Uterus (tissue), 2 donors: ENCODE results near the gene TLR6.

ENCODE experiments used
- POLR2A ChIP-seq, 2 donors: fragments of 450-650 bp; IDR thresholded peaks; one replicate each; pipeline ENCODE4 v1.6.1; 2016; ENCODE audit warnings: antibody characterized with exemption in 2 of 2, mild to moderate bottlenecking in 1 of 2, moderate library complexity in 1 of 2
- TF ChIP-seq, protein P1 (sequence below), 4 experiments: fragments of 200-600 bp in 2 of 4; fragments of 450-650 bp in 2 of 4; sonication (generic) in 2 of 4; IDR thresholded peaks; one replicate each; pipeline ENCODE4 v1.5.1; 2016 to 2019; ENCODE audit warnings: antibody characterized with exemption in 4 of 4, mild to moderate bottlenecking in 2 of 4, moderate library complexity in 1 of 4

DNA sequence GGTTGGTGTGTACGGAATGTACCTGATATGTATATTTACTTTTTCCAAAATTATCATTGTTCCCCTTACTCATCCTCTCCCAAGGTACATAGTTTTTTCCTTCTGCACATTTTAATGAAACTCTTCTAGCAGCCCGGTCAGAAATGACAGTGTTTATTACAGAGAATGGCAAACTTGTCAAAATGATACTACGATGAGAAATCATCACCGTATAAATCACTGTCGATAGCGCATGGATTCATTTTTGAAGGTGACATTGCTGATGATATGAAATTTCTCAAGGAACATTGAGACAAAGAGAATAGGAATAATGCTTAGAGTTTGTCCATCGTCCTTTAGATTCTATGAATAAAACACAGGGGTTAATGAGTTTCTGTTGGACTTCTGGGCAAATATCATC, 41.6 kb upstream of the TLR6 start:
- TF ChIP-seq, protein P1, sequence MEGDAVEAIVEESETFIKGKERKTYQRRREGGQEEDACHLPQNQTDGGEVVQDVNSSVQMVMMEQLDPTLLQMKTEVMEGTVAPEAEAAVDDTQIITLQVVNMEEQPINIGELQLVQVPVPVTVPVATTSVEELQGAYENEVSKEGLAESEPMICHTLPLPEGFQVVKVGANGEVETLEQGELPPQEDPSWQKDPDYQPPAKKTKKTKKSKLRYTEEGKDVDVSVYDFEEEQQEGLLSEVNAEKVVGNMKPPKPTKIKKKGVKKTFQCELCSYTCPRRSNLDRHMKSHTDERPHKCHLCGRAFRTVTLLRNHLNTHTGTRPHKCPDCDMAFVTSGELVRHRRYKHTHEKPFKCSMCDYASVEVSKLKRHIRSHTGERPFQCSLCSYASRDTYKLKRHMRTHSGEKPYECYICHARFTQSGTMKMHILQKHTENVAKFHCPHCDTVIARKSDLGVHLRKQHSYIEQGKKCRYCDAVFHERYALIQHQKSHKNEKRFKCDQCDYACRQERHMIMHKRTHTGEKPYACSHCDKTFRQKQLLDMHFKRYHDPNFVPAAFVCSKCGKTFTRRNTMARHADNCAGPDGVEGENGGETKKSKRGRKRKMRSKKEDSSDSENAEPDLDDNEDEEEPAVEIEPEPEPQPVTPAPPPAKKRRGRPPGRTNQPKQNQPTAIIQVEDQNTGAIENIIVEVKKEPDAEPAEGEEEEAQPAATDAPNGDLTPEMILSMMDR (IDR thresholded peaks at IDR 0.05) = no peak
- no peak for TF ChIP-seq POLR2A (IDR thresholded peaks at IDR 0.05)
